Pons (tissue), 1 donor: ENCODE measurements around the gene NOTO.

ENCODE experiments used
- DNase-seq: peaks from one replicate; pipeline ENCODE4 v3.0.0-alpha.2; 2016; ENCODE audit warnings: low spot score

Gene NOTO

DNA sequence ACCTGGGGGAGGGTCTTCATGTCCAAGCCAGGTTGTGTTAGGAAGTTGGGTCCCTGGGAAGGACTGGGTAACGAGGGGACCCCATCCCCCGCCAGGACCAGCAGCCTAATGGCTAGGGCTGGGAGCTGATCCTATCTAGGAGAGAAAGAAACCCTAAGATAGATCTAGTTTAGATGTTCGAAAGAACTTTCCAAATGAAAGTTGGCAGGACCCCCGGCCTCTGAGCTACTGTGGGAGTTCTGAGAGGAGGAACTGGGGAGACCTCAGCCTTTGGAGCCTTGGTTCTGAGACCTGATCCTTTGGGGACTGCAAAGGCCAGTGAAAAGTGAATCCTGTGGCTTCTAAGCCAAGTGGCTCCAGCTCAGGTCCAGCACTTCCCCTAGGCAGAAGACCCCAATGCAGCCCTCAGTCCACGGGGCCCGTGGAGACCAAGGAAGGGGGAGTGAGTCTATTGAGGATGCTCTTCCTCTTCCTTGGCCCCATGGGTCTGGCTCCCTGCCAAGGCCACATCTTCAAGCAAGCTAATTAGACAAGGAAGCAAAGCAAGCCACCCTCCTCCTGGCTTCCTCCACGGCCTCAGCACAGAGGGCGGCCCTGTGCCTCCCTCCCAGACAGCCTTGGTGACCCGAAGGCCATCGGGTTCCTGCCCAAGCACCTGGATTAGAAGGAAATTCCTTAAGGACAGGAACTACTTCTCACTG is 55.2 kb downstream of the NOTO start:
- no peak for DNase-seq

DNA sequence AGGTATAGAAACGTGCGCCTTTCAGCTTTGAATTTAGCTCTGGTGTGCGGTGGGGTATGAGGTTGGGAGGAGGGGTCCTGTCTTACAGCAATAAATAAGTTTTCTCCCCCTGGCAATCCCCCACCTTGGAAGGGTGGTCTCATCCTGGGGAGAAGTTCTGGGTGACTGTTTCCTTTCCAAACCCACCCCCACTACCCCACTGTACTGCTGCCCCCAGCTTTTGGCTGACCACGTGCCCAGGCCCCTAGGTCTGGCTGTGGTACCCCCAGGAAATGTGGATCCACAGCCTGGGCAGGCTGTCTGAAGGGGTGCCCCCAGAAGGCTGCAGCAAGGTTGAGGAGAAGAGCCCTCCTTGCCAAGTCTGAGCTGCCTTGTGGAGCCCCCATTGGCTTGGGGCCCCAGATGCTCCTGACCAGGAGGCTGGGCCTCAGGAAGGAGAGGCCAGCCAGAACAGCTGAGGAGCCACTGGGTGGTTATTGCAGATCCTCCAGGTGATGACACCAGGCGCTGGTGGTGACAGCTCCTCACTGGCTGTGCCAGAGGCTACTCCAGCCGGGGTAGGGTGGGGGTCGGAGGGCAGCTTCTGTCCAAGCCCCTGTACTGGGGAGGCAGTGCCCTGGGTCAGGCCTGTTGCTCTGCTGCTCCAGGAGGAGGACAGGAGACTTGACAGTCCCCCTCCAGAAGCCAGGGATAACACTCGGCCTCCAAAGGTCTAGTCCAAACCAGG is 56.0 kb downstream of the NOTO start:
- no peak for DNase-seq

DNA sequence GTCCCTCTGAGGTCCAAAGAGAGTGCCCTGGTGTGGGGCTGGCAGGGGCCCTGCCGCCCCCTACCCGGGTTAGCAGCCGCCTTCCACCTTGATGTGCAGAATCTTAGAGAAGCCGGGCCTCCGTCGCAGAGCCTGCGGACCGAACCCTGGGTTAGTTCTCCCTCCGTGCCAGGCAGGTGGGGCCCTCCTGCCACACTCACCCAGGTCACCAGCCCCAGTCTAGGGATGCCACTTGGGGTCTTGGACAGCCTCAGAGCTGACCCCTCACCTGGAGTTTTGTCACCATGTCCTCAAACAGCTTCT is 56.5 kb downstream of the NOTO start:
- DNase-seq, result no peak

DNA sequence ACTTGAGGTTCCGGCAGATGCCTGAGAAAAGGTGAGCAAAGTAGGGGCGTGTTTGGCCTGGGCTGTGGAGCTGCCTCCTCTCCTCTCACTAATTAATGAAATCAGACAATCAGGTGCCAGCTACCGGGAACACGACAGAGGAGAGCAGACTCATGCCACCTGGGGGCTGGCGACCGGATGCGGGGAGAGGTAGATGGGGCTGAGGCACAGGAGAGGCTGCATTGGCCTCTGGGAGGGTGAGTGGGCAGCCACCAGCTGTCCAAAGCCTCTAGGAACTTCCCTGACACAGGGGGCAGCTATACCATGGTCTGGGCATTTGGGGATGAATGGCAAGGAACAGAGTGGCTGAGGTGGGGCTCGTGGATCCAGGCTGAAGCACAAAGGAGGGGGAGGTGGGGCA is 56.9 kb downstream of the NOTO start:
- DNase-seq, result no peak

DNA sequence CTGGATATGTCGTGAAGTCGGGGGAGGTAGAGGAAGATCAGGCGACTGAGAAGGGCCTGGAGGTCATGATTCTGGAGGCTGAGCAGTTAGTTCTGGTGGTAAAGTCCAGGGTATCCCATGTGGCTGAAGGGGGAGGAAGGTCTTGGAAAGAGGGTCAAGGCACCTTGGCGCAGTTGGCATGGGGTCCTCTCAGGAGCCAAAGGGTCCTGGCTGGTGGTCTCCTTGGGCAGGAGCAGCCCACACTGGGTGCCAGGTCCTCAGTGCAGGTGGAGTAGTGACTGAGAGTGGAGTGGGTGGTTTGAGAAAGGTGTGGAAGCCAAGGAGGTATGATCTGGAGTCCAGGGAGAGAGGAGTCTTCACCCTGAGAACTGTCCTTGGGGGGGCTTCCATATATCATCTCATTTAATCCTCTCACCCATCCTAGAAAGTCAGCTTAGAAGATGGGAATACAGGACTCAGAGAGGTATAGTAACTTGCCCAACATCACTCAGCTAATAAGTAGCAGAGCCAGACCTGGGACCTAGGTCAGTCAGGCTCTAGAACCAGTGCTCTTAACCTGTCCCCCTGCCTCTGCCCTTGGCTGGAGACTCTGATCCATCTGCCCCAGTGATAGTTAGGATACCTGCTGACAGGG is 57.4 kb downstream of the NOTO start:
- DNase-seq, result no peak

DNA sequence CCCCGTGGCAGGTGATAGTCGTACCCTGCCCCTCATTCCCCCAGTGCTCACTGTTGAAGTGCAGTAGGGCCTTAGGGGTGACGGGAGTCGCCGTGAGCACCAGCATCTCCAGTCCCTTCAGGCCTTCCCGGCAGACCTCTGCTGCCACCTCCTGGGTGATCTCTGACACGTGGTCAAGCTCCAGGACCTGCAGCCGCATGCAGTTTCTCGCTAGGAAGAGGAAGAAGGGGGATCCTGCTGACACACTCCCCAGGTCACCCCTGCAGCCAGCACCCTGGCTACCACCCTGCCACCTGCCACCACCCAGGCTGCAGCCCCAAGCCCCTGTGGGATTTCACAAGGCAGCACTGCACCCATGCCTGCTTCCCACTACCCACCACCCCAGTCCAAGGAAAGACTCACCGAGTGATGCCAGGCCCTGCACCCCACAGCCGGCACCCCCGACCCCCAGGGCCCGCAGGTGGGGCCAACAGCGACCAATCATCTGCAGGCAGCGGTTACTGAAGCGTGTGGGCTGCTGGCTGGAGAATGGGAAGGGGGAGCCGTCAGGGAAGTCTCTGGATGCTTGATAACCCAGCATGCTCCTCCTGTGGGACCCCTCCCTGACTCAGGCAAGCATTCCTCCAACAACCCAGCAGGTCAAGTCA is 58.1 kb downstream of the NOTO start:
- peak; percentile 22 for DNase-seq
